Measurements from ENCODE around the gene RFTN1. TPM values are rescaled to one million over a fixed set of nuclear protein-coding genes. Genes with fewer than 3 reads are reported as not detected.

Gene RFTN1
- total and polyA plus RNA-seq, 2 of the 8 experiments (the other 6 are each of a cell fraction or from before 2014, with no cell fraction given): 4.6 to 6.7 TPM

GRCh38 chr3:16328124-16328523 is 185.4 kb downstream of the RFTN1 start (continued):
- TF ChIP-seq RXRA (IDR thresholded peaks at IDR 0.05; ENCODE audit: insufficient read depth, low read depth, low read length): no peak

Data from H1 (cell line).